Skeletal muscle cell (primary cell): ENCODE data around the gene UBASH3A.

ENCODE experiments used
- DNase-seq: peaks from one replicate; pipeline ENCODE4 v3.0.0-alpha.2; 2010; ENCODE audit warnings: low read depth
- H3K4me3 ChIP-seq: 2 replicates; pipeline ENCODE4 v1.5.1; 2011; ENCODE audit warnings: low read depth, mild to moderate bottlenecking, control low read depth, low read length, moderate library complexity

UBASH3A gene

DNA sequence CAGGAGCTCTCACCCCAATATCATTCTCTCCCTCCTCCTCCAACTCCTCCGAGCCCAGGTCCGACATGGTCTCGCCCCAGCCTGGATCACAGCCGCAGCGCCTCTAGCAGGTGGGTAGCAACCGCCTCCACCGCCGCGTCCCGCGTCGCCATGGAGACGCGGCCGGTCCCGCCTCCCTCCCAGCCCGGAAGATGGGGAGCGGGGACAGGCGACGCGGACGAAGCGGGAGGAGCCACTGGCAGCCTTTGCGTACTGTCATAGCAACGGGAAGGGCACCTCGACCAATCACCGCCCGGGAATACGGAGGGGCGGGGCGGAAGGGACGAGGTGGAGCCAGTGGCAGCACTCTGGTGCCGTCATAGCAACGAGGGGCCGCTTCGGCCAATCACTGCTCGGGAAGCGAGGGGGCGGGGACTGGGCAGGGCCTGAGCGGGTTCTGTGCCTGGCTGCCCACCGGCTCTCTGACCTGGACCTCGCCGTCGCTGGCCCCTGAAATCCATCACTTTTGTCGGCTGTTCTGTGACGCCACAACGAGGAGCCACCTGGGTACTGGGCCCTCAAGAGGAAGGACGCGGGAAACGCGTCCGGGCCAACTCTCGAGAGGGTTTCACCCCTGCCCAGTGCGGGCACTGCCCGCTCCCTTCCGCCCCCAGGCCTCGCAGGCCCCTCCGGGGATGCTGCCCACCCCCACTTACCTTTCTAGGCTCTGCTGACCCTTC is 92.6 kb downstream of the UBASH3A start, which contains the start of gene RSPH1:
Gene RSPH1 (minus strand): TSS at position 105 of the 719 bp plus-strand sequence. CDS start 38 bp downstream, at position 67.
- DNase-seq, result peak; percentile 87
- peak within 1 kb of the TSS; percentile 66 for H3K4me3 ChIP-seq

DNA sequence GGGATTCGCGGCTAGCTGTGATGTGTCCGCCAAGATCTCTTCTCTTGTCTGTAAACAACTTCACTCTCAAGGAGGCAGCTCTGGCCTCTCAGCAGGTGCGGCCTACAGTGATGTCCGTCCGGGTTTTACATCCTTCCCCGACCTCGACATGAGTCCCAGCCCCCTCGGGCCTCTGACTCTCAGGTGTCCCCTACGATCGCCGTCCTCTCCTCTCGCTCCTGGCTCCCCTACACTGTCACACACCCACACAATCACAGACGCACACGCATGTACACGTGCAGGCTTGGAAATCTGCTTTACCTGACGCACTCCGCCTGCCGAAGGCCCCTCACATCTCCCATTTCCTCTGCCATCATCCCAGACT is 93.1 kb downstream of the UBASH3A start:
- peak overlapping the region; percentile 66 for H3K4me3 ChIP-seq
- DNase-seq, result no peak
